Measurements from ENCODE around the gene HOPX.
A peak's percentile ranks its signal among the peaks of the same experiment; 100 is the strongest.
"Not testable (repeated sequence)": the region's sequence is repeated elsewhere in the genome, so short reads cannot be mapped to it uniquely, and the experiment has no call there.

Gene HOPX

DNA sequence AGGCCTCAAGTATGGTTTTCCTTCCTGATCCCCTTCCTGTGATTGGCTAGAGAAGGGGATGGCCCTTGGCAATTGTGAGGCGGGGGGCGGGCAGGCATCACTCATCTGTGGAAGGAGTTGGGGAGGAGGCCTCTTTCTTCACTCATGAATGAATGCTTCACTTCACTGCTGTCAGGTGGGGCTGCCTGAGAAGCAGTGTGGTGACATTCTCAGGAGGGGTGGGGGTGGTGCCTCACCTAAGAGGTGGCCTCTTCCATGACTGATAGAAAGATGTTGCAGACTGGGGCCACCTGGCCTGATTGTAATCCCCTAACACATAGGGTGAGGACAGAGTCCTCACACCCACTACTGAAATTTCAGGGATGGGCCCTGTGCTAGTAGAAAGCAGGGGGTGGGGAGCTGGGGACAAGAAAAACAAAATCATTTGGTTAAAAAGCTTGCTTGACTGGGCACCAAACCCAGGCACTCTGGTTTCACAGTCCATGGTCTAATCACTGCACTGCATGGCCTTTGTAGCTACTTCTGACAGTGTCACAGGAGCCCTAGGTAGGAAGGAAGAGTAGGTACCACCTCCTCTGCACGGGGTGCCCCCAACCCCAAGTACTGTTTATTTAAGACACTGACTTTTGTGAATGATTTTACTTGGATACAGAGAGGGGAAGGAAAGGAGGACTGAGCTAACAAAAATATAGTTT, 5.6 kb upstream of the HOPX start:
- DNase-seq, result no peak

DNA sequence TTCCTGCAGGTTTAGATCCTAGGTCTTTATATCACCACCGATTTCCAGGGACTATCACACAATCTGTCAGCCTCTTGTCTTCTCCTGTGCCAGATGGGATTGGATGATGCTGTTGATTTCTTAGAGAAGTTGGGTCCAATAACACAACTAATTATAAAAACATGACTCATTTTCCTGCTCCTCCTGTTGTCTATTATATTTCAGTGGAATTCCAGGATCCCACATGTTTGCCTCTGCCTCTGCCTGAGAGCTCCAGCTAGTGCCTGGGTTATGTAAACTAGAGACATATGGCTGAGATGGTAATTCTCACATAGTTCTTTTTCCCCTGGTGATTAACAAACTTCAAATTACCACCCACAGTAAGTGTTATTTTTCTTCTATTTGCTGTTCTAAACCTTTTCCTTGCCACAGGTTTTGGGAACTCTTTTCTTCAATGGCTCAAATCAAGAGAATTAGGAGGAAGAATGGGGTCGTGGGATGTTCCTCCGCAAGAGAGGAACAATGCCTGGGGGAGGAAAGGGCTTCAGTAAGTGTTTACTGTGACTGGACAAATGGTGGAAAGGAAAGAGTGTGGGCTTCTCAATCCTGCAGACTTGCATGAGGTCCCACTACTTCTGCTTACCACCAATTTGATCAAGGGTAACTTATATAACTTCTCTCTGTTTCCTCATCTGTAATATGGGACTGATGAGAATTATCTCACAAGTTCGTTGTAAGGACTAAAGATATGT, 3.4 kb upstream of the HOPX start:
- peak; percentile 14 for DNase-seq

DNA sequence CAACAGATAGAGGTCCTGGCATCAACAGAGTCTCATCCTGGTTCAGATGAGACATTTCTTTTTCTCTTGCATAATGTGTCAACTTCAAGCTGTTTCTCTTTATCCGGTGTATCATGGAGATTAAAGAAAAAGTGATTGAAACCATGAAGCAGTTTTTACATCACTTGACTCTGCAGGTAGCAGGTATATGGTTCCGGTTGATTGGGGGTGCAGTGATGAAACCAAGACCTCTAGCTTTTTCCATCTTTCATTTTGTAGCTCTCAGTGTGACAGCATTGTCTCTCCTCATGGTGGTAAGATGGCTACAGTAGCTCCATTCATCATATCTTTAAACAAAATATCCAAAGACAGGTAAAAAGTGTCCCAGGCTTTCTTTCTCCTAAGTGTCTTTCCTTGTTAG, 2.4 kb upstream of the HOPX start:
- no peak for DNase-seq

DNA sequence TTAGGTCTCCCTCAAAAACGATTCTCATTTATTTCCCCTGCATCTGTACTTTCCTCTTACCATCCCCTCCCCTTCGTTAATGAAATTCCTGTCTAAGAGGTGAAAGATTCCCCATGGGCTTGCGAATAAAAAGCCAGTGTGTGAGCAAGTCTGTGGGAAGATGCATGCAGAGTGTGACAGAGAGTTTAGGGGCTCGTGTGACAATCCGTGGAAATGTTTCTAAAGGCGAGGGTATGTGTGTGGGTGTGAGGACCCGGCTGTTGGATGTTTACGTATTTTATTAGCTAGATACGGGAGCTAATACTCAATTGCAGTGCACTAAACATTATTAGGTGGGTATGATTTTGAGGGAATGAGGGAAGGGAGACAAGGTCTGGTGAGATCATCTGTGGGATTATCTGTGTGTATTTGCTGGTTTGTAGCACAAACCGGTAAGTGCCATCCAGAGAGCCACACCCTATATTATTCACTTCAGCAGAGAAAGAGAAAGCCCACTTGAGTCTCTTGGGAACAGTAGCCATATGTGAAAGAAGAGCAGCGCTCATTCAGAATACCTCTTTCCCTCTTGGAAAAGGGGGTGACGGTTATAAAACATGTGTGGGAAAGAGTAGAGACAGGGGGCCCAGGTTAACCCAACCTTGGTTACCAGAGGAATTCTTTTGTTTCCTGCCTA, 893 bp upstream of the HOPX start:
- DNase-seq, result peak; percentile 68

DNA sequence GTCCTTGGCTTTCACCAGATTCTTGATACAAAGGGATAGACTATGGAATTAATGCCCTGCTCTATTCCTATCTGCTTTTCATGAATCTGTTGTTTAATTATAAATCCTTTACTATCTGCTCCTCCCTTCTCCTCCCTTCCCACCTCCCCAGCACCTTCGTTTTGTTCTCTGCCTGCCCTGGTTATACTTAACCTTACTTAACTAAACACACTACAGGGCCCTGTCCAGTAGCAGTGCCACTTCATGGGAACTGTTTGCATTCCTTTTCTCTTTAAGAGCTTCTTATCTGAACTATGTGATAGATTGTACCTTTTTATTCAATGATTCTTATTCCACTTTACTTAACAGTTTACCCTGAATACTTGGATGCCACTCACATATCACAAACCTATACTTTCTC, 830 bp downstream of the HOPX start:
- DNase-seq, result peak; percentile 15

DNA sequence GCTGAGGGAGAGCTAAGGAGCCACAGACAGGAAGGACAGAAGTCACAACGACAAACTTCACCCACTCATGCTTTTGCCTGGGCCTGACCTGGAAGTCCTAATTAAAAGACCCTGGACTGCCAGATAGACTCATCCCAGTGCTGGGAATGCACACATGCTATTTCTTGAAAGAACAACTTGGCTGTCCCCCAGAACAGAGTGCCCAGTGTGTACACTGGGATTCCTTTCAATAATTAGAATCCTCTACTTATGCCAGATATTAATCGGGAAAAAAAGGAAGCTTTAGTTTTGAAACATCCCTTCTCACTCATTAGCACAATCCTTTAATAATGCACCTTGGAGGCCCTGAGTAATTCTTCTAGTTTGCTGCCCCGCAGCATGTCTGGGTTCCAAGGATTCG, 3.4 kb downstream of the HOPX start:
- no peak for DNase-seq

DNA sequence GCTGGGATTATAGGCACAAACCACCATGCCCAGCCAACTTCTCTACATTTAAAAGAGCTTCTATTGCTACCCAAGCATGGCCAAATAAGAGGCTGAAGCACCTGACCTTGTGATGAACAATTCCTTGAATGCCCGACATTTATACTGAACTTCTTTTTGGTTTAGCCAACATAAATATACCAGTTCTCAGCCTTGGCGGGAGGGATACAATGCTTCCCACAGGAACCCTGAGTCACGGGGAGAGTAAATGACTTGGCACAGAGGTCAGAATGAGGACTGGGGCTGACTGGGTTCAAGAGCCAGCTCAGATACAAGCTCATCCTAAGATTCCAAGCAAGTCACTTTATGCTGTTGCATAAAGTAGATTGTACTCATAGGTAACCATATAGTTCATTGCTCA, 6.1 kb downstream of the HOPX start:
- DNase-seq, result no peak

DNA sequence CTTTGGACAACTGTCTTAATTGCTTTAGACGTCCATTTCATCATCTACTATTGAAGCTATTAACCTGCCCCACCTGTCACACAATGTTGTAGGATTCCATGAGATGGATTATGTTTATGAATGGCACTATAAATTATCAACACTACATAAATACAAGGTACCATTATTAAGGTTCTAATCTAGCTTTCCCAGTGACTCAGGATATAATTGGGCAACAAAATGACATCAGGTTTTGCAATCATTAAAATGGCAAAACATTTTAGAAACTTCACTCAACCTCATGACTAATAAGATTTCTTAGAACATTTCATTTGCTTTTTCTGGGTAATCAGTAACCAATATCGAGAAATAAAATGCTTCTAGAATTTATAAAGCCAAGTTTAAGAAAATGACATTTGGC, 9.2 kb downstream of the HOPX start:
- DNase-seq, result no peak

DNA sequence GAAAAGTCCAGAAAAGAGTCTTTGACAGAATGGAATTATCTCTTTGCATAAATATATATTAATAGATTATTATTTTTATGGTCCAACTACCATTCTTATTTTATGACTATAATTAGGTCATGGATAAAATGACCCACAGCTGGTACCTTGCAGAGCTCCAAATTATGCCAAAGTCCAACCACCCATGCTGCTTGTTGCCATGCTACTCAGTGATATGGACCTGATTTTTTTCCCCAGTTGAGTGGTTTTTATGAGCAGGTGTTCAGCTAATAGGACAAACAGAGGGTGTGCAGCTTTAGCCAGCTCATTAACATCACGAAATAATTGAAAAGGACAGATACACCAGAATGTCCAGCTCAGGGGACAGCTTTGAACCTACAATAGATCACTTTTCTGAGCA, 9.7 kb downstream of the HOPX start:
- peak; percentile 46 for DNase-seq

DNA sequence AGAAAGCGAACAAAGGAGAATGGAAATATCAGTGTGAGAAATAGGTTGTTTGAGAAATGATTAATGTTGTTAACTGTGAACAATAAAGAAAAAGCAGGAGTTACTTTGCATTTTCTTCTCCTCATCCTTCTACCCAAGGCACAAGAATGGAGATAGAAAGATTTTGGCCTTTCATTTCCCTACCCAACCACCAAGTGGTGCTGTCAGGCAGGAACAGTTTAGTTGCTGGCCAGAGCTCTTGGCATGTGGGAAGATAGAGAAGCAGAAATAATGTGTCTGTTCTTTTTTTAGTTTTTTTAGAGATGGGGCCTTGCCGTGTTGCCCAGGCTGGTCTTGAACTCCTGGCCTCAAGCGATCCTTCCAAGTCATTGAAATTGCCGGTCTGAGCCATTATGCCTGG, 12.8 kb downstream of the HOPX start:
- DNase-seq, result peak; percentile 63

DNA sequence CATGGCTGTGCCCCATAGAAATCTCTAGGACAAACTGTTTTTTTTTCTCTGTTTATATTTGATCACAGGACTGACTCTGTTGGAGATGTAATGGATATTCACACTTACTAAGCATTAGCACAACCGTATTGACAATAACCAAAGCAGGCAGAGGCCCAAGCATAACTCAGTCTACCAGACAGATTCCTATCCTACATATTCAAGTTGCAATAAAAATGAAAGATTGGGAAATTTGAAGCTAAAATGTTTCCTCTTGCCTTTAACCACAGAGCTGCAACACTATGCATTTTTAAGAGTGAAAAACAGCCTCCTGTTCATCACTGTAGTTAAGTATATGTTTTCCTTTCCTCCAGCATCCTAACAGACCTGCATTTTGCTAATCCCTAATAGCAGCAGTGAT, 13.7 kb downstream of the HOPX start:
- DNase-seq, result not testable (repeated sequence)

DNA sequence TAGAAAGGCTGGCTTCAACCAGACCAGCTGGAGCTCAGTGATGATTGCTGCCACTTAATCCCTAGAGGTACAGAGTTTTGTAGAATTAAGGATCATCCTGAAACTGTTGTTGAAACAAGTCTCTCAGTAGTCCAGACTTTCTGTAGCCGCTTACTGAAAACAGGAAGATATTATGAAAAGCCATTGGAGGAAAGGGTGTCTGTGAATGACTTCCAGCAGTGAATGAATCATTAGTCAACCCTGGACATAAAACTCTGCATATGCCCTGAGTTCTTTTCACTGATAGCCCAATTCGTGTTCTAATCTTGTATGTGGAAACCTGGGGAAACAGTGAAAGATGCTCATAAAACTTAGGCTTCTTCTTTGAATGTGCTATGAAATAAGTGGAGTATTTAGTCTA, 14.8 kb downstream of the HOPX start:
- no peak for DNase-seq

DNA sequence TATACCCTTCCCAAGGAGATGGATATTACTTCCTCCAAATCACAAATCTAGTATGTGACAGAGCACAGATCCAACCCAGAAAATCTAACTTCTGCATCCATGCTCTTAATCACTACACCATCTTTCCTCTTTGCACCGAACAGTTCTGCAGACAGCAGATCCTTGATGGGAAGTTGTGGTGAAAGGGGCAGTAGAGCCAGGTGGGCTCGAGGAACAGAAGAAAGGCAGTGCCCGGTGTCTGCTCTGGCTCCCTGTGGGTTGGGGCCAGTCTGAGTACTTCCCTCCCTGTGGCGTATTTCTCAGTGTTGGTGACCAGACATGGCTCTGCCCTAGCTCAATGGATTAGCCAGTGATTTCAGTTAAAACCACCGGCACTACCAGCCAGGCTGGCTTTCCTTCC, 15.3 kb downstream of the HOPX start:
- no peak for DNase-seq

DNA sequence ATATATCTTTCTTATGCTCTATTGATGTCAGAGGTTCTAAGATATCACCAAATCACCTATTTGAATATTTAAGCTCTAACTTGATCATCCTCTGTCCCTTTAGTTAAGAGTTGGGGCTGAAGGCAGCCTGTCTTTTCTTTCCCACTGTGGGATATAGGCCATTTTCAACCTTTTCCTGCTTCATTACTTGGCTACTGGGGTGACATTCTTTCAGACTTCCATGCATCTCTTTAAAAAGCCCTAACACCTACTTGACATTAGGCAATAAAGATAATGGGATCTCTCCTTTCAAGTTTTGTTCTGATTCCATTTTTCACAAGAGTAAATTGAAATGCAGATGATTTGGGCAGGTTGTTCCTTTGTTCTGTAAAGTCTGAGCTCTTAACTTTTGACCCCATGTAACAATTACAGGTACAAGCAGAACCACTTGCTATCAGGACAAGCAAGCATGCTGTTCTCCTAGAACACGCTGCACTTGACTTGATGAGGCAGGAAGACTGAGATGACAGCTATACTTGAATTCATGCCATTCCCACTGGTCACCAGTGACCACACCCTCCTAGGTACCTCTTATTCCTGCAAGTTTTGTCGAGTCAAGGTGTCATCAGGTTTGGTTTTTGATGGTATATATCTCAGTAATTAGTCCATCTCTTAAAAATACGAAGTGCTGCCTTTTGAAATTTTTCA, 18.2 kb downstream of the HOPX start:
- DNase-seq, result no peak

DNA sequence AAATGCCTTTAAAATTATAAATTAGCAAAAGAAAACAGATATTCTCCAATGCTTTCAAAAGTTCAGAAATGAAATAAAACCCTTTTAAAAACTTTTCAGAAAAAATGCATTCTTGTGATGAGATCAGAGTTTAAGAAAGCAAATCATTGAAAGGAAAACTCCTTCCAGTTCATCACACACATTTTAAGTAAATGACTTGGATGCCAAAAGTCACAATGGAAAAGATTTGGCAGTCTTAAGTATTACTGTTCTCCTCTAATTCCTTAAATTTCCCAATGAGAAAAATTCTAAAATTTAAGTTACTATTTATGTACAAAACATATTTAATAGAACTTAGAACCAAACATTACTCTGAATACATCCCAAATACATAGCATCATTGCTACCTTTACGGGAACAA, 21.1 kb downstream of the HOPX start:
- DNase-seq, result no peak

DNA sequence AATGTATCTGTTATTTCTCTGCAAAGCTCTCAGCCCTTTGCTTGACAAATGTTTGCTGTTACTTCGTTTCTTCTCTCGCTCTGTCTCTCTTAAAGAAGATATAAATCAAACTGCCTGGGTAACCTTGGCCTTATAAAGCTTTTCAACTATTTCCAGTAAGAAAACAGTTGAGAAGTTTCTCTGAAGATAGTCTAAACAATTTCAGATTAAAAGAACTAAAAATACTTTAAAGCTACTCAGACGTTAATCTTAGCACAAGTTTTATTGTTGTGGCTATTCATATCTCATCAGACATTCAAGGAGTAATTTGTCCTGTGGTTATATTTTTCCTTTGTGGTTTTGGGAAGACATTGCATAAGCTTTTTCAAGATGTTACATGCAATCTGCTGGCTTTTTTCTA, 22.6 kb downstream of the HOPX start:
- no peak for DNase-seq

DNA sequence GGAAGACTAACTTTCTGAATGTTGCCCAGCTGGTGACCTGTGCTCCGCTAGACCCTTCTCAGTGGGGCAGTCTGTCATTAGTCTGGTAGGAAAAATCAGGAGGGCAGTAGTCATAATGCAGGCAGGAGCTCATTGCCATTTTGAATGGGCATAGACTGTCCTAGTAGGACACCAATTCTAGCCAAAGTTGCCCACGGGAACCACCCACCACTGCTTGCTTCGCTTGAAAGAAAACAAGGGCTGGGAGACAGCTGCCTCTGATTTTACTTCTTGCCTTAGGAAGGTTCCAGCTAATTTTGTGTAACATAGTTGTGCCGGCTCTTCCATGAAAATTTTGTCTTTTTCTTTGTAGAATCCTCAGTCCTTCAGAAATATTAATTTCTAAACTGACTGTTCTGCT, 23.3 kb downstream of the HOPX start:
- no peak for DNase-seq

DNA sequence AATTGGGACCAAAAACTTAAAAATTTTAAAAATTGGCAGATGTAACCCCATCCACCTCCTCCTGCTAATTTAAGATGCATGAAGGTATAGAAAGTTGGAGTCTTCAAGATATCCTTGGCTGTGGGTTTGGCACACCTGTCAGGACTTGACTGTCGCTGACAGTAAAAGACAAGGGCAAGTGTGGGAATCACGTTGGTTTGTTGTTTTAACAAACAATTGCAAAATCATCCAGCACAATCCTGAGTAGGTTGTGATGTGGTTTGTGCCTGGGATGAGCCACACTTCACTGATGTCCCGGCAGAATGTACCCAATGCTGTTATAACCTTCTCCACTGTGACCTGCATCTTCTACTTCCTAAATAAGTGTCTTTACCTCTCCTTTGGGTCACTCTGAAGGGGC, 24.0 kb downstream of the HOPX start:
- no peak for DNase-seq

DNA sequence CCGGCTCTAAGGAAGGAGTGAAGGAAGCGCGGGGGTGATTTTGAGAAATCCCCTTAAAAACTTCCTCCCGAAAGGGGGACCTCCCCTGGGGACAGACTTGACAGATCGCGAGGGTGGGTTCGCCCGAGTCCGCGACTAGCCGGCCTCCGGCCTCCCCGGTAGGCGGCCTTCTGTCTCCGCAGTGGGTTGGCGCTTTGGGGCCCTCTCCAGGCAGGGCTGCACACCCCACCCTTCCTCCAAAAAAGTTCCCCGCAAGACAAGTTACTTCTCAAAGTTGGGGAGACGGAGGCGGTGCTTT, 24.8 kb downstream of the HOPX start:
- no peak for DNase-seq

DNA sequence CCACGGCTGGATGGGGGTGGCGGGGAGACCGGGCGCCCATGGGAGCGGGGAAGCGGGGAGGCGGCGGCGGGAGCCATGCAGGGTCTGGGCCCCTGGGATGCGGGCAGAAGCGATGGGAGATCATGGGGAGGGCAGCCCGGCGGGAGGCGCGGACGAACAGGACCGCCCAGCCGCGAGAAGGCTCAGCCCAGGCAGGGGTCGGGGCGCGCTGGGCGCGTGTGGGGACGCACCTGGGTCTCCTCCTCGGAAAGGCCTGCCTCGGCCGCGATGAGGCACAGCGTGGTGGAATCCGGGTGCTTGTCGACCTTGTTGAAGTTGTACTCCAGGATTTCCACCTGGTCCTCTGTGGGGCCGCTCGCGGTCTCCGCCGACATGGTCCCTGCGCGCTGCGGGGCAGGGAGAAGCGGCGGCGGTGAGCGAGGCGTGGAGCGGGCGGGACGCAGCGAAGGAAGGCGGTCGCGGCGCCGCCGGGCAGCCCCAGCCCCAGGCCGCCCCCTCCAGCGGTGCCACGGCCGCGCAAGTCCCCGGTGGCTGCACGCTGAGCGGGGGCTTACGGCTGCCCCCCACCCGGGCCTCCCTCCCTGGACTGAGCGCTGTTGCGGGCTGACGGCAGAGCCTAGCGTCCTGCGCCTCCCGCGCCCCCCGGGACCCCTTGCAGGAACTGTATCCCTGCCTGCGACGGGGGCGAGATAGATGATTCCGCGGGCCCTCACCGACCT, 25.3 kb downstream of the HOPX start:
- no peak for DNase-seq

DNA sequence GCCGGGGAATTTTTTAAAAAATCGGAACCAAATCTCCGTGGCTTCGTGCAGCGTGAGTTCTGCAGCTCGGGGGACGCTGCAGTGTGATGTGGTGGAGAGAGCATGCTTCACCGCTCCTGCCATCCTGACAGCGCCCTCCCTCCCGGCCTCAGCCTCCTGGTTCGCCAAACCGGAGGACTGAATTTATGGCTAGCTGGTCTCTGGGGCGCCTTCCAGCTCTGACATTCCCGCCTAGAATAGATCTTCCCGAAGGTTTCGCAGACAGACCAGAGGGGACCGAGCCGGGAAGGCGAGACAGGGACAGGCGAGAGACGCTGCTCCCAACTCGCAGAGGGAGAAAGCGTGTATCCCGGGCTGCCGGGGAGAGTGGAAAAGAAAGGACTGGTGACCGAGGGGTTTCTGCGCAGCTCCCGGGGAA, 25.9 kb downstream of the HOPX start:
- DNase-seq, result no peak

DNA sequence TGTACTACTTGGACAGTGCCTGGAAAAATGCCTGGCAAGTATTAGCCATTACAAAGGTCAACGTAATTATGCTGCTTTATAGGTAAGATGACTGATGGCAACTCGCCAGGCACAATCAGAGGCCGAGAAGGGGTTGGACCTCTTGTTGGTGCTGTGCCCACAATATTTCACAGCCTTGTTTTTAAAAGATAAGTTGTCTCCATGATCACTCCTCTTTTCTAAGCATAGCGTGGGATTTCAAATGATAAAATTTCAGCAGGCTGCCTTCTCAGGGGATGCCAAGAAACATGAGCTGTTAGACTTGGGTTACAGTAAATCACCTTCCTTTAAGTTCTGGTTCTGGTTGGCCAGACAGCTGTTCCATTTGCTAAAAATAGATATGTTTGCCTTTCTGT, 26.9 kb downstream of the HOPX start:
- no peak for DNase-seq

Data from DMS53 (cell line).